ENCODE data around the gene OTOP2. TPM values are rescaled to one million over a fixed set of nuclear protein-coding genes. Genes with fewer than 3 reads are reported as not detected.

OTOP2 gene
- total and polyA plus RNA-seq, 9 of the 15 experiments (the other 6 are each of a cell fraction or from before 2014, with no cell fraction given), result 0.04 to 0.36 (median 0.14) TPM; not detected in 1

GRCh38 chr17:74960570-74961342, 36.7 kb downstream of the OTOP2 start (continued):
- TF ChIP-seq, protein P1, sequence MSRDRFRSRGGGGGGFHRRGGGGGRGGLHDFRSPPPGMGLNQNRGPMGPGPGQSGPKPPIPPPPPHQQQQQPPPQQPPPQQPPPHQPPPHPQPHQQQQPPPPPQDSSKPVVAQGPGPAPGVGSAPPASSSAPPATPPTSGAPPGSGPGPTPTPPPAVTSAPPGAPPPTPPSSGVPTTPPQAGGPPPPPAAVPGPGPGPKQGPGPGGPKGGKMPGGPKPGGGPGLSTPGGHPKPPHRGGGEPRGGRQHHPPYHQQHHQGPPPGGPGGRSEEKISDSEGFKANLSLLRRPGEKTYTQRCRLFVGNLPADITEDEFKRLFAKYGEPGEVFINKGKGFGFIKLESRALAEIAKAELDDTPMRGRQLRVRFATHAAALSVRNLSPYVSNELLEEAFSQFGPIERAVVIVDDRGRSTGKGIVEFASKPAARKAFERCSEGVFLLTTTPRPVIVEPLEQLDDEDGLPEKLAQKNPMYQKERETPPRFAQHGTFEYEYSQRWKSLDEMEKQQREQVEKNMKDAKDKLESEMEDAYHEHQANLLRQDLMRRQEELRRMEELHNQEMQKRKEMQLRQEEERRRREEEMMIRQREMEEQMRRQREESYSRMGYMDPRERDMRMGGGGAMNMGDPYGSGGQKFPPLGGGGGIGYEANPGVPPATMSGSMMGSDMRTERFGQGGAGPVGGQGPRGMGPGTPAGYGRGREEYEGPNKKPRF (IDR thresholded peaks at IDR 0.05; ENCODE audit: low read depth, low read length), result no peak
- TF ChIP-seq ARID3A (IDR thresholded peaks at IDR 0.05; ENCODE audit: borderline replicate concordance, low read depth, low read length) (no peak), TEAD4 (IDR thresholded peaks at IDR 0.05; ENCODE audit: low read length) (peak; percentile 57; the same call in 1 of the 2 replicates), TEAD4 (CRISPR knock-in tag; IDR thresholded peaks at IDR 0.05; ENCODE audit: borderline replicate concordance) (peak; percentile 94; the same call in 1 of the 2 replicates), TCF15 (CRISPR knock-in tag; IDR thresholded peaks at IDR 0.05) (no peak), ZNF280A (IDR thresholded peaks at IDR 0.05; ENCODE audit: low read depth, partially characterized antibody) (no peak), NFIX (CRISPR knock-in tag; IDR thresholded peaks at IDR 0.05; ENCODE audit: low read depth) (no peak), LCOR (CRISPR knock-in tag; IDR thresholded peaks at IDR 0.05) (no peak; the same call in 1 of the 2 replicates), NFRKB (IDR thresholded peaks at IDR 0.05; ENCODE audit: low read depth) (no peak), ELF1 (tag; IDR thresholded peaks at IDR 0.05) (no peak), ZNF511 (CRISPR knock-in tag; IDR thresholded peaks at IDR 0.05) (peak; percentile 69), ASH1L (IDR thresholded peaks at IDR 0.05; ENCODE audit: borderline replicate concordance, low read depth, partially characterized antibody) (no peak), SMARCC2 (IDR thresholded peaks at IDR 0.05; ENCODE audit: low read depth) (no peak), E2F4 (CRISPR knock-in tag; IDR thresholded peaks at IDR 0.05; ENCODE audit: low read depth) (no peak; the same call in 1 of the 2 replicates), NEUROD1 (IDR thresholded peaks at IDR 0.05; ENCODE audit: borderline replicate concordance, low read depth, low read length, partially characterized antibody) (peak; percentile 68), ZNF444 (CRISPR knock-in tag; IDR thresholded peaks at IDR 0.05) (no peak)
- TF ChIP-seq, protein P2, sequence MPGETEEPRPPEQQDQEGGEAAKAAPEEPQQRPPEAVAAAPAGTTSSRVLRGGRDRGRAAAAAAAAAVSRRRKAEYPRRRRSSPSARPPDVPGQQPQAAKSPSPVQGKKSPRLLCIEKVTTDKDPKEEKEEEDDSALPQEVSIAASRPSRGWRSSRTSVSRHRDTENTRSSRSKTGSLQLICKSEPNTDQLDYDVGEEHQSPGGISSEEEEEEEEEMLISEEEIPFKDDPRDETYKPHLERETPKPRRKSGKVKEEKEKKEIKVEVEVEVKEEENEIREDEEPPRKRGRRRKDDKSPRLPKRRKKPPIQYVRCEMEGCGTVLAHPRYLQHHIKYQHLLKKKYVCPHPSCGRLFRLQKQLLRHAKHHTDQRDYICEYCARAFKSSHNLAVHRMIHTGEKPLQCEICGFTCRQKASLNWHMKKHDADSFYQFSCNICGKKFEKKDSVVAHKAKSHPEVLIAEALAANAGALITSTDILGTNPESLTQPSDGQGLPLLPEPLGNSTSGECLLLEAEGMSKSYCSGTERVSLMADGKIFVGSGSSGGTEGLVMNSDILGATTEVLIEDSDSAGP (CRISPR knock-in tag; IDR thresholded peaks at IDR 0.05), result 0 out of 2 replicates have a peak, but pooled peaks have one; percentile 10
